Liver (tissue), 9 donors: Measurements from ENCODE around the gene TSPAN33. TPM values are rescaled to one million over a fixed set of nuclear protein-coding genes. Genes with fewer than 3 reads are reported as not detected.

Experiments used
- DNase-seq: peaks from one replicate; pipeline ENCODE4 v3.0.0-alpha.2; 2017; ENCODE audit warnings: low spot score
- H3K27ac ChIP-seq, 2 donors: one replicate each; pipeline ENCODE4 v1.7.0; 2013; ENCODE audit warnings: inconsistent platforms in 2 of 2, low read length in 2 of 2, control low read depth in 1 of 2, low read depth in 1 of 2, mild to moderate bottlenecking in 1 of 2
- H3K27me3 ChIP-seq, 4 donors: one replicate each; pipeline versions ENCODE4 v1.6.1 to v1.7.0; 2013; ENCODE audit warnings: low read length in 3 of 4, inconsistent platforms in 1 of 4, mild to moderate bottlenecking in 1 of 4, moderate library complexity in 1 of 4; ENCODE audit not compliant: control insufficient read depth in 4 of 4, insufficient read depth in 4 of 4
- H3K36me3 ChIP-seq, 4 donors: one replicate each; pipeline versions ENCODE4 v1.6.1 to v1.7.0; 2013; ENCODE audit warnings: low read length in 3 of 4, mild to moderate bottlenecking in 3 of 4, low read depth in 1 of 4, moderate library complexity in 1 of 4; ENCODE audit not compliant: control insufficient read depth in 4 of 4, insufficient read depth in 3 of 4
- H3K4me1 ChIP-seq, 4 donors: one replicate each; pipeline versions ENCODE4 v1.6.1 to v1.7.0; 2013; ENCODE audit warnings: low read length in 3 of 4, mild to moderate bottlenecking in 3 of 4, moderate library complexity in 1 of 4; ENCODE audit not compliant: control insufficient read depth in 4 of 4, insufficient read depth in 4 of 4
- H3K4me3 ChIP-seq, 3 donors: one replicate each; pipeline versions ENCODE4 v1.6.1 to v1.7.0; 2013; ENCODE audit warnings: low read length in 3 of 3, control low read depth in 1 of 3, low read depth in 1 of 3, mild to moderate bottlenecking in 1 of 3
- H3K9ac ChIP-seq, 2 donors: one replicate each; pipeline ENCODE4 v1.7.0; 2013; ENCODE audit warnings: low read length in 2 of 2, mild to moderate bottlenecking in 2 of 2, moderate library complexity in 2 of 2, control low read depth in 1 of 2, low read depth in 1 of 2
- H3K9me3 ChIP-seq, 4 donors: one replicate each; pipeline versions ENCODE4 v1.6.1 to v1.7.0; 2013; ENCODE audit warnings: low read length in 3 of 4; ENCODE audit not compliant: control insufficient read depth in 4 of 4
- EGR1 ChIP-seq, 2 donors: IDR thresholded peaks; 2 replicates each; pipeline ENCODE4 v1.6.1; 2016 to 2018; ENCODE audit warnings: antibody characterized with exemption in 2 of 2, low read depth in 2 of 2
- FOXA1 ChIP-seq: IDR thresholded peaks from 2 replicates; pipeline ENCODE4 v1.6.1; 2016; ENCODE audit warnings: antibody characterized with exemption
- FOXA2 ChIP-seq: IDR thresholded peaks from 2 replicates; pipeline ENCODE4 v1.6.1; 2016; ENCODE audit warnings: antibody characterized with exemption
- GABPA ChIP-seq, 2 donors: IDR thresholded peaks in 1 of 2; conservative IDR thresholded peaks in 1 of 2; 2 replicates each; pipeline ENCODE4 v1.6.1; 2016; ENCODE audit warnings: antibody characterized with exemption in 2 of 2, mild to moderate bottlenecking in 1 of 2, moderate library complexity in 1 of 2
- HNF4A ChIP-seq, 2 donors: conservative IDR thresholded peaks; 2 replicates each; pipeline ENCODE4 v1.6.1; 2016; ENCODE audit warnings: antibody characterized with exemption in 2 of 2, mild to moderate bottlenecking in 2 of 2
- HNF4G ChIP-seq: IDR thresholded peaks from 2 replicates; pipeline ENCODE4 v1.6.1; 2016; ENCODE audit warnings: antibody characterized with exemption
- JUND ChIP-seq, 2 donors: IDR thresholded peaks; 2 replicates each; pipeline ENCODE4 v1.6.1; 2016; ENCODE audit warnings: antibody characterized with exemption in 2 of 2
- NR2F2 ChIP-seq: IDR thresholded peaks from 2 replicates; pipeline ENCODE4 v1.6.1; 2016; ENCODE audit warnings: antibody characterized with exemption
- RAD21 ChIP-seq, 2 donors: IDR thresholded peaks; 2 replicates each; pipeline ENCODE4 v1.6.1; 2016; ENCODE audit warnings: antibody characterized with exemption in 2 of 2, mild to moderate bottlenecking in 2 of 2
- TAF1 ChIP-seq: conservative IDR thresholded peaks from 2 replicates; pipeline ENCODE4 v1.6.1; 2016; ENCODE audit warnings: antibody characterized with exemption, mild to moderate bottlenecking
- YY1 ChIP-seq: IDR thresholded peaks from 2 replicates; pipeline ENCODE4 v1.6.1; 2016; ENCODE audit warnings: antibody characterized with exemption, mild to moderate bottlenecking
- WGBS: extraction: QIAGEN DNeasy Blood & Tissue Kit; methylation state at CpG from one replicate; pipeline ENCODE4 v1.1.7; 2013; 5-methylcytosine and 5-hydroxymethylcytosine counted together
- polyA plus RNA-seq, 2 donors: library from polyadenylated mRNA; stranded (reverse) in 1 of 2; unstranded in 1 of 2; fragments of 200-250 nt in 1 of 2; fragments of >200 nt in 1 of 2; fragmentation: Nextera tagmentation in 1 of 2; extraction: Ambion mirVana in 1 of 2; gene quantifications; one replicate each; pipeline versions ENCODE4 v1.2.1 to v1.2.3, GENCODE V29; 2013 to 2015
- total RNA-seq, 2 donors: library from RNA; depleted of rRNA; stranded (reverse); fragments of >200 nt; gene quantifications; one replicate each; pipeline ENCODE4 v1.2.3, GENCODE V29; 2014
- TF ChIP-seq, protein P1 (sequence below): IDR thresholded peaks from 2 replicates; pipeline ENCODE4 v1.6.1; 2016; ENCODE audit warnings: antibody characterized with exemption
- TF ChIP-seq, protein P2 (sequence below): IDR thresholded peaks from 2 replicates; pipeline ENCODE4 v1.6.1; 2016; ENCODE audit warnings: antibody characterized with exemption
- TF ChIP-seq, protein P3 (sequence below): IDR thresholded peaks from 2 replicates; pipeline ENCODE4 v1.6.1; 2016; ENCODE audit warnings: antibody characterized with exemption, mild to moderate bottlenecking
- TF ChIP-seq, protein P4 (sequence below): fragments of 150-350 bp; IDR thresholded peaks from 2 replicates; pipeline ENCODE4 v1.5.1; 2017; ENCODE audit warnings: improper control_type of control experiment, low read depth, low read length; ENCODE audit not compliant: missing input control
- donor health status: healthy.
- donor health status: healthy.
- donor health status: healthy.
- donor health status: healthy.
- donor health status: healthy.

The TSPAN33 gene
- total and polyA plus RNA-seq, 4 donors: 13.4 to 29.3 (median 20.4) TPM

DNA sequence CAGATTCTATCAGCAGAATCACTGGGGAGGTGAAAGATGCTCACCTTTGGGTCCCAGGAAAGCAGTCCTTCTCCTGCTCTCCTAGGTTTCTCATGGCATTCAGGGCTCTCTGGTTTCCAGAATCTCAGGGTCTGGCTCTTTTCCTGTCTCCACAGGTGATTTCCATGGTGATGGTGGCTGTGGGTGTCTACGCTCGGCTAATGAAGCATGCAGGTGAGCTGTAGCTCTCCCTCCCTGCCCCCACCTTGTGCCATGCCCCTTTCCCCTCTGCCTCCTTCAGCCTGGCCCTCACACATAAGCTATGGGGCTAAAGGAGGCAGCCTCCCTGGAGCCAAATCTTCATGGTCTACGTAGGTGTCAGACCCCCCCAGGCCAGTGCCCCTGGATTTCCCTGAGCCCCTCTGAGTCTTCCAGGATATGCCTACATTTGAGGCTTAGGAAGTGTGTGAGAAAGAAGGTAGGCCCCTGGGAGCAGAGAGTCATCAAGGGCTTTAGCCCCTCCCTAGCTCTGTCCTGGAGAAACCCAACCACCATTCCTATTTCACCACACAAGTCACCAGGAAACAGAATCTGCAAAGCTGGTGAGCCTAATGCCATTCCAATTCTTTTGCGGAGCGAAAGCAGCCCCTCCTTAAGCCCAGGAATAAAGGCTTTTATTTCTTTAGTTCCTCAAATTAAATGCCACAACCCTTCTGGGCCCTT is 17.2 kb downstream of the TSPAN33 start:
- Histone ChIP-seq H3K9me3 (no peaks in the 10 kb centered on the region), H3K27me3 (no peaks in the 10 kb centered on the region), H3K36me3 (peaks cover 0 to 3% (median under 1%) of the 10 kb centered on the region in 4 donors), H3K4me1 (peaks cover 0 to 3% (median 0%) of the 10 kb centered on the region in 4 donors), H3K27ac (no peak overlapping the region), H3K4me3 (no peak overlapping the region), H3K9ac (no peak overlapping the region)
- TF ChIP-seq GABPA (IDR thresholded peaks at IDR 0.05 in 1 of 2, conservative IDR thresholded peaks at IDR 0.05 in 1 of 2) (no peak), EGR1 (IDR thresholded peaks at IDR 0.05; ENCODE audit: low read depth in 2 of 2) (no peak), NR2F2 (no peak), YY1 (no peak), TAF1 (no peak), RAD21 (IDR thresholded peaks at IDR 0.05) (no peak), FOXA1 (no peak), HNF4A (conservative IDR thresholded peaks at IDR 0.05) (no peak), JUND (IDR thresholded peaks at IDR 0.05) (no peak), FOXA2 (no peak)
- TF ChIP-seq, protein P1, sequence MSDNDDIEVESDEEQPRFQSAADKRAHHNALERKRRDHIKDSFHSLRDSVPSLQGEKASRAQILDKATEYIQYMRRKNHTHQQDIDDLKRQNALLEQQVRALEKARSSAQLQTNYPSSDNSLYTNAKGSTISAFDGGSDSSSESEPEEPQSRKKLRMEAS: no peak
- TF ChIP-seq, protein P2, sequence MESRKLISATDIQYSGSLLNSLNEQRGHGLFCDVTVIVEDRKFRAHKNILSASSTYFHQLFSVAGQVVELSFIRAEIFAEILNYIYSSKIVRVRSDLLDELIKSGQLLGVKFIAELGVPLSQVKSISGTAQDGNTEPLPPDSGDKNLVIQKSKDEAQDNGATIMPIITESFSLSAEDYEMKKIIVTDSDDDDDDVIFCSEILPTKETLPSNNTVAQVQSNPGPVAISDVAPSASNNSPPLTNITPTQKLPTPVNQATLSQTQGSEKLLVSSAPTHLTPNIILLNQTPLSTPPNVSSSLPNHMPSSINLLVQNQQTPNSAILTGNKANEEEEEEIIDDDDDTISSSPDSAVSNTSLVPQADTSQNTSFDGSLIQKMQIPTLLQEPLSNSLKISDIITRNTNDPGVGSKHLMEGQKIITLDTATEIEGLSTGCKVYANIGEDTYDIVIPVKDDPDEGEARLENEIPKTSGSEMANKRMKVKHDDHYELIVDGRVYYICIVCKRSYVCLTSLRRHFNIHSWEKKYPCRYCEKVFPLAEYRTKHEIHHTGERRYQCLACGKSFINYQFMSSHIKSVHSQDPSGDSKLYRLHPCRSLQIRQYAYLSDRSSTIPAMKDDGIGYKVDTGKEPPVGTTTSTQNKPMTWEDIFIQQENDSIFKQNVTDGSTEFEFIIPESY: no peak
- WGBS: 97% methylated on average over 5 of the region's 5 CpGs
- DNase-seq: no peak

DNA sequence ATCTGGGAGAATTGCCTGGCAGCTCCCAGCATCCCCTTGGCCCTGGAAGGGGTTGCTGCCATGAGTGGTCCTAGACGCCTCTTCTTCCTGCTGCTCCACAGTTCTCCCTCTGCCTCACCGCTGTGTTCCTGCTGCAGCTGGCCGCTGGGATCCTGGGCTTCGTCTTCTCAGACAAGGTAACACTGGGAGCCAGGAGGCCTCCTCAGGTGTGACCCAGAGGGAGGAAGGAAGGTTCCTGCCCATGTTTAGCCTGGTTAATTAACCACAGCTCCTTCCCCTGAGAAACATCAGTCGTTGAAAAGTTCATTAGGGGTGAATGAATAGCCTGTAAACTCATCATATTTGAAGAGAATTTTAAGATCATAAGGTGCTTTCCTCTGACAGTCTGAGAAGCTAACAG is 18.2 kb downstream of the TSPAN33 start:
- Histone ChIP-seq H3K27me3 (no peaks in the 10 kb centered on the region), H3K9ac (no peak overlapping the region), H3K27ac (no peak overlapping the region), H3K9me3 (no peaks in the 10 kb centered on the region), H3K36me3 (peaks cover 0 to 4% (median 1%) of the 10 kb centered on the region in 4 donors), H3K4me3 (no peak overlapping the region), H3K4me1 (peaks cover 0 to 3% (median 0%) of the 10 kb centered on the region in 4 donors)
- WGBS: 84% methylated on average over 5 of the region's 5 CpGs
- DNase-seq: no peak
- TF ChIP-seq, protein P2: no peak
- TF ChIP-seq EGR1 (IDR thresholded peaks at IDR 0.05; ENCODE audit: low read depth in 2 of 2) (no peak), NR2F2 (no peak), TAF1 (no peak), HNF4A (conservative IDR thresholded peaks at IDR 0.05) (no peak), RAD21 (IDR thresholded peaks at IDR 0.05) (no peak), HNF4G (no peak), YY1 (no peak), FOXA2 (no peak), FOXA1 (no peak)
- TF ChIP-seq, protein P3, sequence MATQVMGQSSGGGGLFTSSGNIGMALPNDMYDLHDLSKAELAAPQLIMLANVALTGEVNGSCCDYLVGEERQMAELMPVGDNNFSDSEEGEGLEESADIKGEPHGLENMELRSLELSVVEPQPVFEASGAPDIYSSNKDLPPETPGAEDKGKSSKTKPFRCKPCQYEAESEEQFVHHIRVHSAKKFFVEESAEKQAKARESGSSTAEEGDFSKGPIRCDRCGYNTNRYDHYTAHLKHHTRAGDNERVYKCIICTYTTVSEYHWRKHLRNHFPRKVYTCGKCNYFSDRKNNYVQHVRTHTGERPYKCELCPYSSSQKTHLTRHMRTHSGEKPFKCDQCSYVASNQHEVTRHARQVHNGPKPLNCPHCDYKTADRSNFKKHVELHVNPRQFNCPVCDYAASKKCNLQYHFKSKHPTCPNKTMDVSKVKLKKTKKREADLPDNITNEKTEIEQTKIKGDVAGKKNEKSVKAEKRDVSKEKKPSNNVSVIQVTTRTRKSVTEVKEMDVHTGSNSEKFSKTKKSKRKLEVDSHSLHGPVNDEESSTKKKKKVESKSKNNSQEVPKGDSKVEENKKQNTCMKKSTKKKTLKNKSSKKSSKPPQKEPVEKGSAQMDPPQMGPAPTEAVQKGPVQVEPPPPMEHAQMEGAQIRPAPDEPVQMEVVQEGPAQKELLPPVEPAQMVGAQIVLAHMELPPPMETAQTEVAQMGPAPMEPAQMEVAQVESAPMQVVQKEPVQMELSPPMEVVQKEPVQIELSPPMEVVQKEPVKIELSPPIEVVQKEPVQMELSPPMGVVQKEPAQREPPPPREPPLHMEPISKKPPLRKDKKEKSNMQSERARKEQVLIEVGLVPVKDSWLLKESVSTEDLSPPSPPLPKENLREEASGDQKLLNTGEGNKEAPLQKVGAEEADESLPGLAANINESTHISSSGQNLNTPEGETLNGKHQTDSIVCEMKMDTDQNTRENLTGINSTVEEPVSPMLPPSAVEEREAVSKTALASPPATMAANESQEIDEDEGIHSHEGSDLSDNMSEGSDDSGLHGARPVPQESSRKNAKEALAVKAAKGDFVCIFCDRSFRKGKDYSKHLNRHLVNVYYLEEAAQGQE: no peak
- TF ChIP-seq, protein P4, sequence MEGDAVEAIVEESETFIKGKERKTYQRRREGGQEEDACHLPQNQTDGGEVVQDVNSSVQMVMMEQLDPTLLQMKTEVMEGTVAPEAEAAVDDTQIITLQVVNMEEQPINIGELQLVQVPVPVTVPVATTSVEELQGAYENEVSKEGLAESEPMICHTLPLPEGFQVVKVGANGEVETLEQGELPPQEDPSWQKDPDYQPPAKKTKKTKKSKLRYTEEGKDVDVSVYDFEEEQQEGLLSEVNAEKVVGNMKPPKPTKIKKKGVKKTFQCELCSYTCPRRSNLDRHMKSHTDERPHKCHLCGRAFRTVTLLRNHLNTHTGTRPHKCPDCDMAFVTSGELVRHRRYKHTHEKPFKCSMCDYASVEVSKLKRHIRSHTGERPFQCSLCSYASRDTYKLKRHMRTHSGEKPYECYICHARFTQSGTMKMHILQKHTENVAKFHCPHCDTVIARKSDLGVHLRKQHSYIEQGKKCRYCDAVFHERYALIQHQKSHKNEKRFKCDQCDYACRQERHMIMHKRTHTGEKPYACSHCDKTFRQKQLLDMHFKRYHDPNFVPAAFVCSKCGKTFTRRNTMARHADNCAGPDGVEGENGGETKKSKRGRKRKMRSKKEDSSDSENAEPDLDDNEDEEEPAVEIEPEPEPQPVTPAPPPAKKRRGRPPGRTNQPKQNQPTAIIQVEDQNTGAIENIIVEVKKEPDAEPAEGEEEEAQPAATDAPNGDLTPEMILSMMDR: no peak
- TF ChIP-seq, protein P1: no peak
